ENCODE data around the gene POLR3K. TPM values are rescaled to one million over a fixed set of nuclear protein-coding genes. Genes with fewer than 3 reads are reported as not detected.
A peak's percentile ranks its signal among the peaks of the same experiment; 100 is the strongest.

Gene POLR3K
- total and polyA plus RNA-seq, 11 donors = 4.1 to 20.3 (median 11.5) TPM

GRCh38 chr16:86483-86952, 33.1 kb upstream of the POLR3K start:
- DNase-seq (peak in 1 of 5 donors; percentile 59), ATAC-seq (no peak)
- TF ChIP-seq POLR2A (IDR thresholded peaks at IDR 0.05) = no peak
- Histone ChIP-seq H3K27me3 (no peaks in the 10 kb centered on the region), H3K9me3 (no peaks in the 10 kb centered on the region), H3K27ac (peak overlapping the region in 1 of 12 donors; percentile 80), H3K4me3 (no peak overlapping the region), H3K36me3 (peaks cover 0 to 57% (median 49%) of the 10 kb centered on the region in 9 donors), H3K4me1 (peaks cover 7 to 41% (median 29%) of the 10 kb centered on the region in 12 donors)
- 90 to 93% (median 91%) methylated on average over 13 to 23 of the region's 23 CpGs for WGBS, 4 donors
- intact Hi-C loops (cut with DNase I) = no loop called here

DNA sequence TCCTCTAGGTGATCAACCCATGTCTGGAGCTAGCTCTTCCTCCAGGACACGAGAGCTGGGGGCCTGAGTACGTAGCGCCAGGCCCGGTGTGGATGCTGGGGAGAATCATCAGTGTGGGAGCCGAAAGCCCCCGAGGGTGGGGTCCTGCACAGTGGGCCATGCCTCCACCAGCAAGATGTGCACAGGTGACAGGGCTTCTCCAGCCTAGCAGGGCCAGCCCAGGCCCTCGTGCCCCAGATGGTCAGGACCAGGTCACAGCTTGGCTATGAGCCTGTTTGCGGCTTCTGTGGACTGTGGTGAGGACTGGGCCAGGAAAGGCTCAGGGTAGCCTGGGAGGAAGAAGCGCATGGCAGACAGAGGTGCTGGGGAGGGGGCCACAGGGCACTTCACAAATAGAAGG, 32.5 kb upstream of the POLR3K start:
- intact Hi-C loops (cut with DNase I) = no loop called here
- ATAC-seq = no peak
- Histone ChIP-seq H3K27me3 (no peaks in the 10 kb centered on the region), H3K36me3 (peaks cover 0 to 62% (median 49%) of the 10 kb centered on the region in 9 donors), H3K27ac (peak overlapping the region in 9 of 12 donors; percentile 28 to 81 (median 73)), H3K4me1 (peaks cover 7 to 35% (median 27%) of the 10 kb centered on the region in 12 donors), H3K9me3 (no peaks in the 10 kb centered on the region), H3K4me3 (no peak overlapping the region)
- WGBS, 4 donors = 76 to 88% (median 78%) methylated on average over 7 to 9 of the region's 9 CpGs
- no peak for TF ChIP-seq POLR2A (IDR thresholded peaks at IDR 0.05)
- peak in 1 of 5 donors; percentile 30 for DNase-seq

GRCh38 chr16:85407-85782, 32.0 kb upstream of the POLR3K start:
- WGBS, 4 donors = 69 to 77% (median 74%) methylated on average over 12 to 18 of the region's 18 CpGs
- H3K36me3 ChIP-seq = peaks cover 0 to 61% (median 54%) of the 10 kb centered on the region in 9 donors
- H3K27ac ChIP-seq = peak overlapping the region; percentile 31 to 81 (median 72)
- ATAC-seq (no peak), DNase-seq (peak in 1 of 5 donors; percentile 54)
- intact Hi-C loops (cut with DNase I) = no loop called here
- H3K4me3 ChIP-seq = no peak overlapping the region
- TF ChIP-seq, protein P1, sequence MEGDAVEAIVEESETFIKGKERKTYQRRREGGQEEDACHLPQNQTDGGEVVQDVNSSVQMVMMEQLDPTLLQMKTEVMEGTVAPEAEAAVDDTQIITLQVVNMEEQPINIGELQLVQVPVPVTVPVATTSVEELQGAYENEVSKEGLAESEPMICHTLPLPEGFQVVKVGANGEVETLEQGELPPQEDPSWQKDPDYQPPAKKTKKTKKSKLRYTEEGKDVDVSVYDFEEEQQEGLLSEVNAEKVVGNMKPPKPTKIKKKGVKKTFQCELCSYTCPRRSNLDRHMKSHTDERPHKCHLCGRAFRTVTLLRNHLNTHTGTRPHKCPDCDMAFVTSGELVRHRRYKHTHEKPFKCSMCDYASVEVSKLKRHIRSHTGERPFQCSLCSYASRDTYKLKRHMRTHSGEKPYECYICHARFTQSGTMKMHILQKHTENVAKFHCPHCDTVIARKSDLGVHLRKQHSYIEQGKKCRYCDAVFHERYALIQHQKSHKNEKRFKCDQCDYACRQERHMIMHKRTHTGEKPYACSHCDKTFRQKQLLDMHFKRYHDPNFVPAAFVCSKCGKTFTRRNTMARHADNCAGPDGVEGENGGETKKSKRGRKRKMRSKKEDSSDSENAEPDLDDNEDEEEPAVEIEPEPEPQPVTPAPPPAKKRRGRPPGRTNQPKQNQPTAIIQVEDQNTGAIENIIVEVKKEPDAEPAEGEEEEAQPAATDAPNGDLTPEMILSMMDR (IDR thresholded peaks at IDR 0.05) = no peak
- TF ChIP-seq POLR2A (IDR thresholded peaks at IDR 0.05) = no peak
- peaks cover 7 to 35% (median 26%) of the 10 kb centered on the region in 12 donors for H3K4me1 ChIP-seq
- H3K27me3 ChIP-seq = no peaks in the 10 kb centered on the region
- H3K9me3 ChIP-seq = no peaks in the 10 kb centered on the region

- Histone ChIP-seq H3K9me3 (no peaks in the 10 kb centered on the region), H3K27ac (peak overlapping the region; percentile 31 to 81 (median 72)), H3K27me3 (no peaks in the 10 kb centered on the region), H3K4me1 (peaks cover 7 to 39% (median 26%) of the 10 kb centered on the region in 12 donors), H3K4me3 (no peak overlapping the region), H3K36me3 (peaks cover 0 to 60% (median 56%) of the 10 kb centered on the region in 9 donors)
- ATAC-seq (peak; percentile 65 to 87 (median 82)), DNase-seq (peak; percentile 64 to 82 (median 79))
- TF ChIP-seq, protein P1 (IDR thresholded peaks at IDR 0.05) = no peak
- no peak for TF ChIP-seq POLR2A (IDR thresholded peaks at IDR 0.05)
- intact Hi-C loops (cut with DNase I) = no loop called here
- WGBS, 4 donors = 35 to 50% (median 40%) methylated on average over 5 to 7 of the region's 7 CpGs
Observed at GRCh38 chr16:84718-85406, 31.5 kb upstream of the POLR3K start.
